ENCODE data around the gene TUBA3E. TPM values are rescaled to one million over a fixed set of nuclear protein-coding genes. Genes with fewer than 3 reads are reported as not detected.
A peak's percentile ranks its signal among the peaks of the same experiment; 100 is the strongest.
"Not testable (repeated sequence)": the region's sequence is repeated elsewhere in the genome, so short reads cannot be mapped to it uniquely, and the experiment has no call there.

TUBA3E gene
- not detected for polyA plus RNA-seq (2013, experiment 1 of 2; ENCODE audit: insufficient read length)
- not detected for polyA plus RNA-seq (2013, experiment 2 of 2; ENCODE audit: insufficient read length)

GRCh38 chr2:130198343-130198742 lies at the start of gene TUBA3E:
Gene TUBA3E (minus strand): TSS chr2:130198439. CDS start chr2:130198360, 79 bp downstream.
- no peak for DNase-seq

- no peak for DNase-seq
These were observed 48.2 kb upstream of the TUBA3E start for GRCh38 chr2:130246430-130246829.

- no peak for DNase-seq
These were observed 47.7 kb upstream of the TUBA3E start for GRCh38 chr2:130245976-130246375.

- DNase-seq: no peak
These were observed 45.1 kb upstream of the TUBA3E start for GRCh38 chr2:130243359-130243758.

- DNase-seq: peak; percentile 17
These were observed 42.9 kb upstream of the TUBA3E start for GRCh38 chr2:130241041-130241707.

GRCh38 chr2:130239581-130239980 lies 41.3 kb upstream of the TUBA3E start:
- not testable (repeated sequence) for DNase-seq

- not testable (repeated sequence) for DNase-seq
These were observed 34.8 kb upstream of the TUBA3E start for GRCh38 chr2:130233066-130233465.

GRCh38 chr2:130231656-130232055 lies 33.4 kb upstream of the TUBA3E start:
- DNase-seq: no peak

GRCh38 chr2:130230907-130231306 lies 32.7 kb upstream of the TUBA3E start:
- not testable (repeated sequence) for DNase-seq

GRCh38 chr2:130230376-130230775 lies 32.1 kb upstream of the TUBA3E start:
- not testable (repeated sequence) for DNase-seq

- peak; percentile 47 for DNase-seq
These were observed 30.9 kb upstream of the TUBA3E start for GRCh38 chr2:130229161-130229510.

- DNase-seq: not testable (repeated sequence)
These were observed 30.4 kb upstream of the TUBA3E start for GRCh38 chr2:130228467-130229160.

GRCh38 chr2:130228005-130228404 lies 29.8 kb upstream of the TUBA3E start:
- not testable (repeated sequence) for DNase-seq

- DNase-seq: not testable (repeated sequence)
These were observed 24.3 kb upstream of the TUBA3E start for GRCh38 chr2:130222523-130222922.

GRCh38 chr2:130220505-130220904 lies 22.3 kb upstream of the TUBA3E start:
- DNase-seq: not testable (repeated sequence)

GRCh38 chr2:130219147-130219546 lies 20.9 kb upstream of the TUBA3E start:
- DNase-seq: not testable (repeated sequence)

- not testable (repeated sequence) for DNase-seq
These were observed 8.8 kb upstream of the TUBA3E start for GRCh38 chr2:130207051-130207450.

GRCh38 chr2:130203150-130203549 lies 4.9 kb upstream of the TUBA3E start:
- DNase-seq: not testable (repeated sequence)

- DNase-seq: not testable (repeated sequence)
These were observed 4.3 kb upstream of the TUBA3E start for GRCh38 chr2:130202518-130202917.

- DNase-seq: not testable (repeated sequence)
These were observed 2.2 kb downstream of the TUBA3E start for GRCh38 chr2:130196052-130196451.

GRCh38 chr2:130195089-130195635 lies 3.1 kb downstream of the TUBA3E start:
- not testable (repeated sequence) for DNase-seq

GRCh38 chr2:130193824-130194223 lies 4.4 kb downstream of the TUBA3E start:
- DNase-seq: not testable (repeated sequence)

GRCh38 chr2:130192451-130192850 lies 5.8 kb downstream of the TUBA3E start:
- not testable (repeated sequence) for DNase-seq
